HG02884 (cell line): ENCODE data around the gene RNFT1.
"Not testable (repeated sequence)": the region's sequence is repeated elsewhere in the genome, so short reads cannot be mapped to it uniquely, and the experiment has no call there.

Source experiments
- ATAC-seq: cut with Tn5 transposase; IDR thresholded peaks from one replicate; pipeline ENCODE4 v1.9.1; 2021; ENCODE audit warnings: mild to moderate bottlenecking, moderate library complexity; ENCODE audit not compliant: unreplicated experiment

The RNFT1 gene

DNA sequence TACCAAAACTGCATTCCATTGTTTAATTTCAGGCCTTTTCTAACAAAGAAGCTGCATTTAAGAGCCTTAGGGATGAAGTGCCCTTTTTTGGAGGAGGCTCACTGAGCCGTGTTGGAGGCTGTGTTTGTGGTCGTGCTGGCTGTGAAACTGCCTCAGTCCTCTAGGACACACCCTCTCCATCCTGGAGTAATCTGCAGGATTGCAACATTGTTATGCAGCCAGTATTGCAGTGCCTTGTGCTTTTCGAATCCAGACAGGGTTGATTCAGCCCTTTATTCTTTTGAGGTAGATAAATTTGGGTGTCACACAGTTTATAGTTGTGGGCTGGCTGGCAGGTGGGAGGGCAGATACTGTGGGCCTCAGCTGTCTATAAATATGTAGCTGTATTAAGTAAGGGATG, 33.8 kb downstream of the RNFT1 start:
- ATAC-seq: not testable (repeated sequence)

DNA sequence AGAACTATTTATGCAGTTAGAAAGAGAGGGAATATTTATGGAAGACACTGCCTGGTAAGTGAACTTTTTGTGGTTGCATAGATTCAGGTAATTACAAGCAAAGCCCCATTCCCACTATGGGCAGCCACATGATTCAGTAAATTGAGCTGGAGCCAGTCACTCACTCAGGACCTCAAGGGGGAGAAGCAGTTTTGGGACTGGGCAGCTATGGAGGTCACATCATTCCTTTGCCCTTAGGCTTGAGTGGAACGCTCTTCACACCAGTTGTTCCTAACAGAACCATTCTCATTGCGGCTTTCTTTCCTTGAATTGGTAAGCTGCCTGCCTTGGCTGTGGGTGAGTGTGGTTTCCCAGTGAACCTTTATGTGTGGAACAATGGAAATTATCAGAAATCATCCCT, 34.4 kb downstream of the RNFT1 start:
- ATAC-seq: not testable (repeated sequence)

DNA sequence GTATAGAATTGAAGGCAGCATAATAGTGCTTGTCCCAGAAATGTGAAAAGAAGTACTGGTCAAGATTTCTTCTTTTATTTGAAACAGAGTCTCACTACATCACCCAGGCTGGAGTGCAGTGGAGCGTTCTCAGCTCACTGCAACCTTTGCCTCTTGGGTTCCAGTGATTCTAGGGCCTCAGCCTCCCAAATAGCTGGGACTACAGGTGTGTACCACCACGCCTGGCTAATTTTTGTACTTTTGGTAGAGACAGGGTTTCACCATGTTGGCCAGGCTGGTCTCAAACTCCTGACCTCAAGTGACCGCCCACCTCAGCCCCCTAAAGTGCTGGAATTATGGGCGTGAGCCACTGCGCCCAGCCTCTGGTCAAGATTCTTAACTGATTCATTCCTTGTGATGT, 43.9 kb downstream of the RNFT1 start:
- ATAC-seq: not testable (repeated sequence)

DNA sequence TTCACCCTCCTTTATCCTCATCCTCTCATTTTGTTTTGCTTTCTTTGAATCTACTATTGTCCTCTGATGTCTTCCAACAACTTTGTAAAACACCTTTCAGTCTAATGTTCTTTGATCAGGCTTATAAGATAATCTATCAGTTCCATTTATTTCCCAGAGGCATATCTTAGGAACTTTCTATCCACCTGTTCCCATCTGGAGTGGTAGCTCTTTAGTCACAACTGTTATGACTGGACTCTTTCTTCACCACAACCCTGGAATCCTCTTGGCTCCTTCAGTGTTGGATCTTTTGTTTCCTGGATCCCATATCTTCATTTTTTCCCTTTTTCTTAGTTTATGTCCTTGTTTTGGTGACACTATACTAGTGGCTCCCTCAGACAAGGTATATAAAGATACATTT, 48.1 kb downstream of the RNFT1 start:
- ATAC-seq: no peak

DNA sequence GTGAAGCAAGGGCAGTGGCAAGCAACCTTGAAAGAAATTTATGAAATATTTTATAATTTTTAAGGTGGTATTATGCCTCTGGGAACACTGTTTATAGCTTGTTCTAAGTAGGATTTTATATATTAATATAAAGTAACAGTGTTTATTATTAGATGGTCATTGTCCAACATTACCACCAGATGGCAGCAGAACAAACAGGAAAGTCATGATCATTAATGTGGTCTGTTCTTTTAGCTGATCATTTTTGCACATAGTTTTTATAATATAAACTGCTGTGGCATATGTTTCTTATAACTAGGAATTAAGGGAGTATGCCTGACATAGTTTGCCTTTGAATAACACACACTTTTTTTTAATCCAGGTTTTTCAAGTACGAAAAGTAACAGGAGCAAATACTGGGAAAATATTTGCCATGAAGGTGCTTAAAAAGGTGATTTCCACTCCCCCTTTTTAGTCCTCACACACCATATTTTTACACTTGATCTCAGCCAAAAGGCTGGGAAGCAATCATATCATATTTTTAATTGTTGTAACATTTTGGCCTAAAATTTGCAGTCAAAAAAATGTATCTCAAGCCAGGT, 50.2 kb downstream of the RNFT1 start:
- no peak for ATAC-seq

DNA sequence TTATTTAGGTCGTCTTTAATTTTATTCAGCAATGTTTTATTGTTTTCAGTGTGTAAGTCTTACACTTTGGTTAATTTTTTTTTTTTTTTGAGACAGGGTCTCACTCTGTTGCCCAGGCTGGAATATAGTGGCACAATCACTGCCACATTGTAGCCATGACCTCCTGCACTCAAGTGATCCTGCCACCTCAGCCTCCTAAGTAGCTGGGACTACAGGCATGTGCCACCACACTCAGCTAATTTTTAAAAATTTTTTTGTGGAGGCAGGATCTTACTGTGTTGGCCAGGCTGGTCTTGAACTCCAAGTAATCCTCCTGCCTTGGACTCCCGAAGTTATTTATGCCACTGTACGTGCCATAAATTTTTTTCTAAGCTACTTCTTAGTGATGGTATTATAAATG, 57.1 kb downstream of the RNFT1 start:
- ATAC-seq: no peak

DNA sequence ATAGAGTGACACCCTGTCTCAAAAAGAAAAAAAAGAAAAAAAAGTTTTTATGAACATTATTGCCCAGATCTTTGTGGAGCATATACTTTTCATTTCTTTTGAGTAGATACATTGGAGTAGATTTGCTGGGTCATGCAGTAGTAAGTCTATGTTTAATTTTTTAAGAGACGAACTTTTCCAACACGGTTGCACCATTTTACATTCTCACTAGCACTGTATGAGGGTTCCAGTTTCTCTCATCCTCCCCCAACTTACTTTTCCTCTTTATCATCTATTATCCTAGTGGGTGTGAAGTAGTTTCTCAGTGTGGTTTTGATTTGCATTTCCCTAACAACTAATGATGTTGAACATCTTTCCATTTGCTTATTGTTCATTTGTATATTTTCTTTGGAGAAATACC, 61.1 kb downstream of the RNFT1 start:
- ATAC-seq: no peak
